K562 (cell line): ENCODE data around the gene DLGAP1. TPM values are rescaled to one million over a fixed set of nuclear protein-coding genes. Genes with fewer than 3 reads are reported as not detected.

Experiments used
- CCNT2 ChIP-seq: IDR thresholded peaks from 2 replicates; pipeline ENCODE4 v1.6.1; 2011; ENCODE audit warnings: borderline replicate concordance, low read depth, mild to moderate bottlenecking, moderate library complexity, mixed read lengths, low read length; ENCODE audit not compliant: insufficient read length; ENCODE audit errors: extremely low read depth
- ERF ChIP-seq: fragments of 450-650 bp; formaldehyde crosslinking; IDR thresholded peaks from 2 replicates; pipeline ENCODE4 v1.4.0; 2020; ENCODE audit warnings: mild to moderate bottlenecking, mixed read lengths
- ETV6 ChIP-seq, 3 experiments: fragments of 150-350 bp in 1 of 3; sonication (generic) in 1 of 3; formaldehyde crosslinking in 1 of 3; IDR thresholded peaks; 2 replicates each; pipeline versions ENCODE4 v1.6.1 to v1.8.0; 2014 to 2022; ENCODE audit warnings: borderline replicate concordance in 2 of 3, low read depth in 2 of 3, antibody characterized with exemption in 1 of 3, low read length in 1 of 3, mild to moderate bottlenecking in 1 of 3, missing genetic modification reagents in 1 of 3
- HDAC3 ChIP-seq: fragments of 450-650 bp; IDR thresholded peaks from 2 replicates; pipeline ENCODE4 v1.6.1; 2018; ENCODE audit warnings: borderline replicate concordance, mild to moderate bottlenecking, moderate library complexity; ENCODE audit not compliant: partially characterized antibody
- HDAC6 ChIP-seq: IDR thresholded peaks from 2 replicates; pipeline ENCODE4 v1.6.1; 2012; ENCODE audit warnings: low read depth, mild to moderate bottlenecking, control low read depth, inconsistent platforms, low read length, moderate library complexity
- MTF1 ChIP-seq: fragments of 250-450 bp; sonication (Bioruptor Pico); IDR thresholded peaks from 2 replicates; pipeline ENCODE4 v1.9.0; 2021; ENCODE audit warnings: moderate library complexity, mild to moderate bottlenecking, inconsistent platforms, borderline replicate concordance
- NFE2 ChIP-seq: IDR thresholded peaks from 2 replicates; pipeline ENCODE4 v1.6.1; 2014; ENCODE audit warnings: antibody characterized with exemption, low read depth
- NFRKB ChIP-seq: fragments of 450-650 bp; IDR thresholded peaks from 2 replicates; pipeline ENCODE4 v1.6.1; 2016; ENCODE audit warnings: low read depth
- SIRT6 ChIP-seq: IDR thresholded peaks from one replicate; pipeline ENCODE4 v1.6.1; 2012; ENCODE audit warnings: low read depth, mild to moderate bottlenecking, control low read depth, inconsistent platforms, low read length, moderate library complexity
- SMARCC2 ChIP-seq: fragments of 450-650 bp; IDR thresholded peaks from 2 replicates; pipeline ENCODE4 v1.6.1; 2017; ENCODE audit warnings: antibody characterized with exemption, moderate library complexity, mild to moderate bottlenecking, low read depth
- TCF3 ChIP-seq: sonication (generic); formaldehyde crosslinking; IDR thresholded peaks from 2 replicates; pipeline ENCODE4 v1.4.0; 2020; ENCODE audit warnings: mild to moderate bottlenecking, missing genetic modification reagents
- VEZF1 ChIP-seq: fragments of 200-800 bp; sonication (Bioruptor generic); IDR thresholded peaks from 2 replicates; pipeline ENCODE4 v1.6.1; 2017; ENCODE audit warnings: missing genetic modification characterization, missing compliant biosample characterization
- ZHX1 ChIP-seq: fragments of 150-350 bp; conservative IDR thresholded peaks from 2 replicates; pipeline ENCODE4 v1.6.1; 2014; ENCODE audit warnings: low read length
- ZNF175 ChIP-seq: fragments of 200-800 bp; sonication (Bioruptor generic); IDR thresholded peaks from 2 replicates; pipeline ENCODE4 v1.6.1; 2016; ENCODE audit warnings: low read depth, mild to moderate bottlenecking, missing genetic modification characterization, missing compliant biosample characterization
- ZNF408 ChIP-seq: fragments of 250-450 bp; sonication (Bioruptor Pico); IDR thresholded peaks from 2 replicates; pipeline ENCODE4 v1.4.0; 2020; ENCODE audit warnings: low read depth, mild to moderate bottlenecking, moderate library complexity
- ZNF431 ChIP-seq: sonication (generic); formaldehyde crosslinking; IDR thresholded peaks from 2 replicates; pipeline ENCODE4 v1.8.0; 2022; ENCODE audit warnings: mild to moderate bottlenecking, missing genetic modification reagents
- polyA plus RNA-seq, 8 experiments: library from polyadenylated mRNA; depleted of rRNA in 4 of 8; stranded (reverse) in 5 of 8; unstranded in 3 of 8; fragments of >200 nt; fragmentation: Nextera tagmentation in 2 of 8; fragmentation: Illumina TruSeq in 1 of 8; extraction: Ambion mirVana in 2 of 8; extraction: Trizol in 1 of 8; gene quantifications; 2 replicates each; pipeline versions ENCODE4 v1.2.1 to v1.2.3, GENCODE V29; 2011 to 2014; ENCODE audit warnings: inconsistent platforms in 1 of 8, missing spikeins in 1 of 8
- total RNA-seq, 7 experiments: library from RNA; depleted of rRNA in 6 of 7; stranded (reverse); fragments of >200 nt in 6 of 7; fragmentation: Illumina TruSeq in 2 of 7; extraction: Trizol in 2 of 7; gene quantifications; 2 replicates each; pipeline versions ENCODE4 v1.2.1 to v1.2.3, GENCODE V29; 2011 to 2021; ENCODE audit warnings: low replicate concordance in 1 of 7
- TF ChIP-seq, protein P1 (sequence below), 3 experiments: fragments of 200-800 bp in 1 of 3; sonication (Bioruptor generic) in 1 of 3; sonication (generic) in 1 of 3; formaldehyde crosslinking in 1 of 3; IDR thresholded peaks; 2 replicates each; pipeline versions ENCODE4 v1.6.1 to v1.8.0; 2016 to 2022; ENCODE audit warnings: mild to moderate bottlenecking in 2 of 3, missing compliant biosample characterization in 2 of 3, missing genetic modification characterization in 2 of 3, missing genetic modification reagents in 1 of 3
- TF ChIP-seq, protein P2 (sequence below): sonication (generic); formaldehyde crosslinking; IDR thresholded peaks from 2 replicates; pipeline ENCODE4 v1.8.0; 2022; ENCODE audit warnings: missing genetic modification reagents, mild to moderate bottlenecking, borderline replicate concordance

The DLGAP1 gene
- total and polyA plus RNA-seq, 9 of the 15 experiments (the other 6 are each of a cell fraction or from before 2014, with no cell fraction given): 0.04 to 0.22 (median 0.08) TPM

DNA sequence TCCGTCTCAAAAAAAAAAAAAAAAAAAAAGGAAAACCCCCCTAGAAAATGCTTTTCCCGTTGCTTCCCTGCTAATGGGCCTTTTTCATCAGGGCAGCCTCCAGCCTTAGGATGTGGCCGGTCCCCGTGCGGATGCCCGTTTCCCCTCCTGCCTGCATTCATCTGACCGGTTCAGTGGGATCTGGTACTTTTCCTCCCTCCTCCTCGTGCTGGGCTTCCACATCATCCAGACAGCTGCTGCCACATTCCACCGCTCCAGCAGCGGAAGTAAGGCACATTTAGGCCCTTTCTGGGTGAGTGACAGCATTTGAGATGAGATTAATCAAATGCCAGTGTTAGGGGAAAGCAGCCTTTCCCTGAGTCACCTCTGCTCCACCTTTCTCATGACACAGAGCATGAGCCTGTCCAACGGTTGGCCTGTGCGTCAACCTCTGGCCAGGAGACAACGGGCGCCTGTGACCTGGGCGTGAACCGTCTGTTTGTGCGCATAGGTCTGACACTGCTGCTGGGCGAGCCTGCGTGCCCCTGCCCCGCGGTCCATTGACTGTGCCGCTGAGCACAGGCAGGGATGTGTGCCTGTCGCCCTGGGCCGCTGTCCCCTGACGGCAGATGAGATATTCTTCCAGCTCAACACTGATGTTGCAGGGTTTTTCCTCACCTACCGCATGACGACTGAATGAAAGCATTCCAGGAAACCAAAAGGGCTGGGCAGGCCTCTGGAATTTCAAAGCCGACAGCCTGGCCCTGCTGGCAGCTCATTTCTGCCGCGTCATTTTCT, 831.1 kb downstream of the DLGAP1 start (continued):
- TF ChIP-seq, protein P1, sequence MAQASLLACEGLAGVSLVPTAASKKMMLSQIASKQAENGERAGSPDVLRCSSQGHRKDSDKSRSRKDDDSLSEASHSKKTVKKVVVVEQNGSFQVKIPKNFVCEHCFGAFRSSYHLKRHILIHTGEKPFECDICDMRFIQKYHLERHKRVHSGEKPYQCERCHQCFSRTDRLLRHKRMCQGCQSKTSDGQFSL (CRISPR knock-in tag; IDR thresholded peaks at IDR 0.05): no peak
- TF ChIP-seq, protein P1 (tag; IDR thresholded peaks at IDR 0.05): peak in 1 of 2 experiments; percentile 74; a peak in 1 of 4 replicates
- TF ChIP-seq NFRKB (no peak; the same call in none of the 2 replicates), MTF1 (CRISPR knock-in tag) (peak; percentile 75; the same call in 1 of the 2 replicates), SIRT6 (no peak), ZNF431 (CRISPR knock-in tag) (no peak), ZNF408 (CRISPR knock-in tag) (no peak), SMARCC2 (no peak; the same call in 1 of the 2 replicates), HDAC6 (no peak), VEZF1 (CRISPR knock-in tag) (peak; percentile 41; the same call in 1 of the 2 replicates), TCF3 (peak; percentile 74), HDAC3 (no peak), ZHX1 (no peak), NFE2 (no peak), CCNT2 (peak; percentile 90), ZNF175 (peak; percentile 96; the same call in 1 of the 2 replicates), ETV6 (IDR thresholded peaks at IDR 0.05; ENCODE audit: borderline replicate concordance in 1 of 2, low read depth in 2 of 2, low read length in 1 of 2) (peak in 1 of 2 experiments; percentile 14; a peak in 1 of 4 replicates), ETV6 (CRISPR knock-in tag; IDR thresholded peaks at IDR 0.05; ENCODE audit: borderline replicate concordance) (no peak; the same call in 1 of the 2 replicates), ERF (CRISPR knock-in tag) (peak; percentile 97)
- TF ChIP-seq, protein P2, sequence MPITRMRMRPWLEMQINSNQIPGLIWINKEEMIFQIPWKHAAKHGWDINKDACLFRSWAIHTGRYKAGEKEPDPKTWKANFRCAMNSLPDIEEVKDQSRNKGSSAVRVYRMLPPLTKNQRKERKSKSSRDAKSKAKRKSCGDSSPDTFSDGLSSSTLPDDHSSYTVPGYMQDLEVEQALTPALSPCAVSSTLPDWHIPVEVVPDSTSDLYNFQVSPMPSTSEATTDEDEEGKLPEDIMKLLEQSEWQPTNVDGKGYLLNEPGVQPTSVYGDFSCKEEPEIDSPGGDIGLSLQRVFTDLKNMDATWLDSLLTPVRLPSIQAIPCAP: no peak
